ENCODE measurements around the gene LYPD6B.

DNA sequence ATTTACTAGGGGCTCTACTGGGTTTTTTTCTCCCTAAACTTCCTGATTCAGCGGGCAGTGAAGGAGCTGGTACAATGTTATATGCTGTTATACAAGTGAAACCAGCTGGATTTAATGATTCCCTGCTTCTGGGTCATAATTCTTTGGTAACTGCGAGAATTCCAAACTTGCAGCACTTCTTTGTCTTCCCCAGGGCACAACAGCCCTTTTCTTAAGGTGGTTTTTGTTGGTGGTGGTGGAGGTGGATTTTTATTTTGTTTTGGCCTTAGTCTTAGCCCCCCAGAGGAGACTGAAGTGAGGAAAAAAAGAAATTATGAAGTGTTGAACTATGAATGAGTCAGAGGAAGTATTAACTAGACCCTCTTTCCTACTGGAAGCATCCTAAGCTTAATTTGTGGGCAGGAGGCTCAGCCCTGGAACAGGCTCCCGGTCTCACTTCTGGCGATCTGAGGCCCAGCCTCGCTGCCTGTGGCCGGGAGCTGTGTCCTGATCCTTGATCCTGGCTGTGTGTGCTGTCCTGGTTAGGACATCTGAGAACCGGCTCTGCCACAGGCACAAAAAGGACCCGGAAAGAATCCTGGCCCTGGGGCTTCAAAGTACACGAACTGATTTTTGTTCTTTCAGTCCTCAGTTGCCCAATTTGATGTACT lies 141.9 kb downstream of the LYPD6B start:
- TF ChIP-seq, protein P1, sequence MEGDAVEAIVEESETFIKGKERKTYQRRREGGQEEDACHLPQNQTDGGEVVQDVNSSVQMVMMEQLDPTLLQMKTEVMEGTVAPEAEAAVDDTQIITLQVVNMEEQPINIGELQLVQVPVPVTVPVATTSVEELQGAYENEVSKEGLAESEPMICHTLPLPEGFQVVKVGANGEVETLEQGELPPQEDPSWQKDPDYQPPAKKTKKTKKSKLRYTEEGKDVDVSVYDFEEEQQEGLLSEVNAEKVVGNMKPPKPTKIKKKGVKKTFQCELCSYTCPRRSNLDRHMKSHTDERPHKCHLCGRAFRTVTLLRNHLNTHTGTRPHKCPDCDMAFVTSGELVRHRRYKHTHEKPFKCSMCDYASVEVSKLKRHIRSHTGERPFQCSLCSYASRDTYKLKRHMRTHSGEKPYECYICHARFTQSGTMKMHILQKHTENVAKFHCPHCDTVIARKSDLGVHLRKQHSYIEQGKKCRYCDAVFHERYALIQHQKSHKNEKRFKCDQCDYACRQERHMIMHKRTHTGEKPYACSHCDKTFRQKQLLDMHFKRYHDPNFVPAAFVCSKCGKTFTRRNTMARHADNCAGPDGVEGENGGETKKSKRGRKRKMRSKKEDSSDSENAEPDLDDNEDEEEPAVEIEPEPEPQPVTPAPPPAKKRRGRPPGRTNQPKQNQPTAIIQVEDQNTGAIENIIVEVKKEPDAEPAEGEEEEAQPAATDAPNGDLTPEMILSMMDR (conservative IDR thresholded peaks at IDR 0.05; ENCODE audit: low read depth in 2 of 2) = no peak
- TF ChIP-seq, protein P2, sequence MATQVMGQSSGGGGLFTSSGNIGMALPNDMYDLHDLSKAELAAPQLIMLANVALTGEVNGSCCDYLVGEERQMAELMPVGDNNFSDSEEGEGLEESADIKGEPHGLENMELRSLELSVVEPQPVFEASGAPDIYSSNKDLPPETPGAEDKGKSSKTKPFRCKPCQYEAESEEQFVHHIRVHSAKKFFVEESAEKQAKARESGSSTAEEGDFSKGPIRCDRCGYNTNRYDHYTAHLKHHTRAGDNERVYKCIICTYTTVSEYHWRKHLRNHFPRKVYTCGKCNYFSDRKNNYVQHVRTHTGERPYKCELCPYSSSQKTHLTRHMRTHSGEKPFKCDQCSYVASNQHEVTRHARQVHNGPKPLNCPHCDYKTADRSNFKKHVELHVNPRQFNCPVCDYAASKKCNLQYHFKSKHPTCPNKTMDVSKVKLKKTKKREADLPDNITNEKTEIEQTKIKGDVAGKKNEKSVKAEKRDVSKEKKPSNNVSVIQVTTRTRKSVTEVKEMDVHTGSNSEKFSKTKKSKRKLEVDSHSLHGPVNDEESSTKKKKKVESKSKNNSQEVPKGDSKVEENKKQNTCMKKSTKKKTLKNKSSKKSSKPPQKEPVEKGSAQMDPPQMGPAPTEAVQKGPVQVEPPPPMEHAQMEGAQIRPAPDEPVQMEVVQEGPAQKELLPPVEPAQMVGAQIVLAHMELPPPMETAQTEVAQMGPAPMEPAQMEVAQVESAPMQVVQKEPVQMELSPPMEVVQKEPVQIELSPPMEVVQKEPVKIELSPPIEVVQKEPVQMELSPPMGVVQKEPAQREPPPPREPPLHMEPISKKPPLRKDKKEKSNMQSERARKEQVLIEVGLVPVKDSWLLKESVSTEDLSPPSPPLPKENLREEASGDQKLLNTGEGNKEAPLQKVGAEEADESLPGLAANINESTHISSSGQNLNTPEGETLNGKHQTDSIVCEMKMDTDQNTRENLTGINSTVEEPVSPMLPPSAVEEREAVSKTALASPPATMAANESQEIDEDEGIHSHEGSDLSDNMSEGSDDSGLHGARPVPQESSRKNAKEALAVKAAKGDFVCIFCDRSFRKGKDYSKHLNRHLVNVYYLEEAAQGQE (IDR thresholded peaks at IDR 0.05; ENCODE audit: unreplicated experiment) = no peak
- TF ChIP-seq JUNB (IDR thresholded peaks at IDR 0.05; ENCODE audit: unreplicated experiment) (no peak), ZNF114 (CRISPR knock-in tag; IDR thresholded peaks at IDR 0.05) (no peak), NANOG (IDR thresholded peaks at IDR 0.05; ENCODE audit: borderline replicate concordance) (no peak)
